Thyroid gland (tissue), 4 donors: ENCODE measurements around the gene PER3. TPM values are rescaled to one million over a fixed set of nuclear protein-coding genes. Genes with fewer than 3 reads are reported as not detected.

Experiments used
- DNase-seq, 2 donors: peaks; one replicate each; pipeline ENCODE4 v3.0.0-alpha.2; 2019
- H3K27ac ChIP-seq, 3 donors: fragments of 200-600 bp; sonication (generic); 1 replicate in 2 of 3; 2 replicates in 1 of 3; pipeline ENCODE4 v1.5.1; 2016 to 2019; ENCODE audit warnings: mild to moderate bottlenecking in 1 of 3, moderate library complexity in 1 of 3
- H3K27me3 ChIP-seq: fragments of 200-600 bp; sonication (generic); one replicate; pipeline ENCODE4 v1.5.1; 2019
- H3K36me3 ChIP-seq, 2 donors: fragments of 200-600 bp; sonication (generic); one replicate each; pipeline ENCODE4 v1.5.1; 2016 to 2019
- H3K4me1 ChIP-seq, 2 donors: fragments of 200-600 bp; sonication (generic); one replicate each; pipeline ENCODE4 v1.5.1; 2017 to 2019
- H3K4me3 ChIP-seq, 3 donors: fragments of 200-600 bp; sonication (generic); replicated peaks in 1 of 3; 1 replicate in 2 of 3; 2 replicates in 1 of 3; pipeline ENCODE4 v1.5.1; 2016; ENCODE audit warnings: mild to moderate bottlenecking in 1 of 3
- H3K9me3 ChIP-seq: fragments of 200-600 bp; sonication (generic); one replicate; pipeline ENCODE4 v1.5.1; 2017
- POLR2A ChIP-seq, 2 donors: fragments of 450-650 bp; IDR thresholded peaks; one replicate each; pipeline ENCODE4 v1.6.1; 2017; ENCODE audit warnings: antibody characterized with exemption in 2 of 2, mild to moderate bottlenecking in 2 of 2, moderate library complexity in 1 of 2
- WGBS, 2 donors: methylation state at CpG; one replicate each; pipeline ENCODE4 v1.1.5; 2017; 5-methylcytosine and 5-hydroxymethylcytosine counted together
- intact Hi-C: fragments of 100-400 bp; cut with DNase I; formaldehyde crosslinking; loops from one replicate; pipeline ENCODE4 v1.15.1; 2023
- total RNA-seq, 4 donors: library from RNA; depleted of rRNA; stranded (reverse); fragments of >200 nt; gene quantifications; one replicate each; pipeline ENCODE4 v1.2.3, GENCODE V29; 2016
- TF ChIP-seq, protein P1 (sequence below), 6 experiments: fragments of 200-600 bp in 3 of 6; fragments of 450-650 bp in 3 of 6; sonication (generic) in 3 of 6; IDR thresholded peaks; one replicate each; pipeline ENCODE4 v1.5.1; 2016 to 2019; ENCODE audit warnings: antibody characterized with exemption in 6 of 6, mild to moderate bottlenecking in 2 of 6, inconsistent platforms in 1 of 6, moderate library complexity in 1 of 6

PER3 gene
- total RNA-seq, 4 donors from 2014 or later = 8.9 to 30.9 (median 20.9) TPM

DNA sequence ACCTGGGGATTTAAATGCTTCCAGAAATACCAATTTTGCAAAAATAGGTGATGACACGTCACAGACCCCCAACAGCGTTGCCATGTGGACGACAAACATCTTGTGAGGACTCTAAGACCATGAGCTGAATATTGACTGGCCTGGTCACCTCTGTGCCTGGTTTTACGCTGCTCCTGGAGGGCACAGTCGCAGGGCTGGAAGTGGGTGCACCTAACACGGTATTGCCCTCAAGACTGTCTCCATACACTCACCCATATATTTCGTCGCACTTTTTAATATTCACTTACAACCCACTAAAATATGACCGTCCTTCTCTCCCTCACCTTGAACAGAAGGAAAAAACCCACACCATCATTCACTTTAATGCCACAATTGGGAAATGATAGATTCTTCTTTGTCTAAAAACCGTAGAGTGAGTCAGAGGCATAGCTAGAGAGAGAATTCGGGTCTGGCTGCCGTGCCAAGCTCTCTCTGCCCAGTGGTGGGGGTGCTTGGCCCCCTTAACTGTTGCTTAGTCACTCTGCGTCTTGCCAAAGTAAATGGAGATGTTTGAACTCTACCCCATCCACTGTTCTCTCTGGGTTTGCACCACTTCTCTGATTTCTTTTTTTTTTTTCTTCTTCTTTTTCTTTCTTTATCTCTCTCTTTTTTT lies 109.6 kb downstream of the PER3 start:
- no peak overlapping the region for H3K4me3 ChIP-seq
- no peaks in the 10 kb centered on the region for H3K27me3 ChIP-seq
- no peak overlapping the region for H3K27ac ChIP-seq
- intact Hi-C loops = no loop called here
- H3K36me3 ChIP-seq = no peaks in the 10 kb centered on the region
- 85 to 88% methylated on average over 13 of the region's 13 CpGs for WGBS, 2 donors
- H3K4me1 ChIP-seq = no peaks in the 10 kb centered on the region
- TF ChIP-seq, protein P1, sequence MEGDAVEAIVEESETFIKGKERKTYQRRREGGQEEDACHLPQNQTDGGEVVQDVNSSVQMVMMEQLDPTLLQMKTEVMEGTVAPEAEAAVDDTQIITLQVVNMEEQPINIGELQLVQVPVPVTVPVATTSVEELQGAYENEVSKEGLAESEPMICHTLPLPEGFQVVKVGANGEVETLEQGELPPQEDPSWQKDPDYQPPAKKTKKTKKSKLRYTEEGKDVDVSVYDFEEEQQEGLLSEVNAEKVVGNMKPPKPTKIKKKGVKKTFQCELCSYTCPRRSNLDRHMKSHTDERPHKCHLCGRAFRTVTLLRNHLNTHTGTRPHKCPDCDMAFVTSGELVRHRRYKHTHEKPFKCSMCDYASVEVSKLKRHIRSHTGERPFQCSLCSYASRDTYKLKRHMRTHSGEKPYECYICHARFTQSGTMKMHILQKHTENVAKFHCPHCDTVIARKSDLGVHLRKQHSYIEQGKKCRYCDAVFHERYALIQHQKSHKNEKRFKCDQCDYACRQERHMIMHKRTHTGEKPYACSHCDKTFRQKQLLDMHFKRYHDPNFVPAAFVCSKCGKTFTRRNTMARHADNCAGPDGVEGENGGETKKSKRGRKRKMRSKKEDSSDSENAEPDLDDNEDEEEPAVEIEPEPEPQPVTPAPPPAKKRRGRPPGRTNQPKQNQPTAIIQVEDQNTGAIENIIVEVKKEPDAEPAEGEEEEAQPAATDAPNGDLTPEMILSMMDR (IDR thresholded peaks at IDR 0.05) = no peak
- no peak for TF ChIP-seq POLR2A (IDR thresholded peaks at IDR 0.05)
- no peak for DNase-seq
- no peaks in the 10 kb centered on the region for H3K9me3 ChIP-seq

Other genes with a start within 250 kb of the PER3 start
- 100 to 1,000 TPM in 2 of 4 donors, 10 to 100 TPM in 2; 82.8 to 731 (median 95.2) TPM for gene VAMP3, start 13.0 kb upstream of the PER3 start, total RNA-seq
- not detected for gene UTS2, start 68.8 kb downstream of the PER3 start, total RNA-seq
- under 1 TPM in 1 of 4 donors, not detected in 3; 0.10 TPM for gene TNFRSF9, start 156.5 kb downstream of the PER3 start, total RNA-seq
- 100 to 1,000 TPM; 222 to 327 (median 257) TPM for gene PARK7, start 177.4 kb downstream of the PER3 start, total RNA-seq
- gene ERRFI1, start 242.0 kb downstream of the PER3 start, total RNA-seq = 100 to 1,000 TPM in 2 of 4 donors, 10 to 100 TPM in 2; 59.9 to 133 (median 85.0) TPM